Osteoblast (primary cell): ENCODE results near the gene TMEM63A. TPM values are rescaled to one million over a fixed set of nuclear protein-coding genes. Genes with fewer than 3 reads are reported as not detected.

Source experiments
- DNase-seq: peaks from one replicate; pipeline ENCODE4 v3.0.0; 2011; ENCODE audit warnings: low spot score, mixed read lengths; ENCODE audit not compliant: insufficient read length; ENCODE audit errors: missing footprints
- H2AFZ ChIP-seq: 2 replicates; pipeline ENCODE4 v1.6.0; 2011; ENCODE audit warnings: mild to moderate bottlenecking, low read length
- H3K27ac ChIP-seq: 2 replicates; pipeline ENCODE4 v1.5.1; 2011; ENCODE audit warnings: mild to moderate bottlenecking, low read depth, low read length, moderate library complexity
- H3K27me3 ChIP-seq: 2 replicates; pipeline ENCODE4 v1.6.0; 2012; ENCODE audit warnings: mild to moderate bottlenecking, control low read depth, inconsistent platforms, low read length, moderate library complexity; ENCODE audit not compliant: insufficient read depth
- H3K36me3 ChIP-seq: 2 replicates; pipeline ENCODE4 v1.5.1; 2011; ENCODE audit warnings: mild to moderate bottlenecking, low read length, control low read depth, moderate library complexity; ENCODE audit not compliant: insufficient read depth
- H3K4me1 ChIP-seq: 2 replicates; pipeline ENCODE4 v1.5.1; 2011; ENCODE audit warnings: mild to moderate bottlenecking, low read length, control low read depth, moderate library complexity; ENCODE audit not compliant: insufficient read depth
- H3K4me2 ChIP-seq: 2 replicates; pipeline ENCODE4 v1.6.0; 2011; ENCODE audit warnings: mild to moderate bottlenecking, low read length; ENCODE audit not compliant: insufficient read depth
- H3K4me3 ChIP-seq: fragments of 200-600 bp; sonication (generic); 3 replicates; pipeline ENCODE4 v1.5.1; 2012; ENCODE audit warnings: mild to moderate bottlenecking, low read length, inconsistent platforms; ENCODE audit not compliant: insufficient read depth
- H3K79me2 ChIP-seq: 2 replicates; pipeline ENCODE4 v1.6.0; 2012; ENCODE audit warnings: mild to moderate bottlenecking, low read length, control low read depth, inconsistent platforms; ENCODE audit not compliant: insufficient read depth
- H3K9me3 ChIP-seq: 2 replicates; pipeline ENCODE4 v1.5.1; 2011; ENCODE audit warnings: low read depth, low read length, control low read depth
- H4K20me1 ChIP-seq: 2 replicates; pipeline ENCODE4 v1.6.0; 2012; ENCODE audit warnings: mild to moderate bottlenecking, low read length, control low read depth; ENCODE audit not compliant: insufficient read depth
- total RNA-seq: library from RNA; depleted of rRNA; stranded (reverse); fragments of >200 nt; gene quantifications from 2 replicates; pipeline ENCODE4 v1.2.3, GENCODE V29; 2012
- TF ChIP-seq, protein P1 (sequence below): IDR thresholded peaks from 2 replicates; pipeline ENCODE4 v1.5.1; 2011; ENCODE audit warnings: mild to moderate bottlenecking, low read depth, low read length, moderate library complexity; ENCODE audit errors: extremely low read depth

TMEM63A gene
- total RNA-seq, 1 donor, result 23.2 TPM

DNA sequence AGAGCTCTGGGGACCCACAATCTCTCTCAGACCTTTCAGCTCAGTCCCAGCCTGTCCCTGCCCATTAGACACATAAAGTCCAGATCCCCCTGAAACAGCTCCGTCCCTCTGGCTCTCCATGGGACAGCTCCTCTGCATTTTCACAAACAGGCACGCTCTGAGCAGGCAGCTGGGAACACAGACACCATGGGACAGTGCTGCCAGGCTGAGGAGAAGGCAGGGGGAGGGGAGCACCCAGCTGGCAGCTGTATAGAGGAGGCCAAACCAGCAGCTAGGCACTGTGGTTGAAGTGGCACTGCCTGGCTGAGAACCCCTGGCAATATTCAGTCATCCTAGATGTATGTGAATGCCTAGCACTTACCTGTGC lies 2.0 kb downstream of the TMEM63A start:
- TF ChIP-seq, protein P1, sequence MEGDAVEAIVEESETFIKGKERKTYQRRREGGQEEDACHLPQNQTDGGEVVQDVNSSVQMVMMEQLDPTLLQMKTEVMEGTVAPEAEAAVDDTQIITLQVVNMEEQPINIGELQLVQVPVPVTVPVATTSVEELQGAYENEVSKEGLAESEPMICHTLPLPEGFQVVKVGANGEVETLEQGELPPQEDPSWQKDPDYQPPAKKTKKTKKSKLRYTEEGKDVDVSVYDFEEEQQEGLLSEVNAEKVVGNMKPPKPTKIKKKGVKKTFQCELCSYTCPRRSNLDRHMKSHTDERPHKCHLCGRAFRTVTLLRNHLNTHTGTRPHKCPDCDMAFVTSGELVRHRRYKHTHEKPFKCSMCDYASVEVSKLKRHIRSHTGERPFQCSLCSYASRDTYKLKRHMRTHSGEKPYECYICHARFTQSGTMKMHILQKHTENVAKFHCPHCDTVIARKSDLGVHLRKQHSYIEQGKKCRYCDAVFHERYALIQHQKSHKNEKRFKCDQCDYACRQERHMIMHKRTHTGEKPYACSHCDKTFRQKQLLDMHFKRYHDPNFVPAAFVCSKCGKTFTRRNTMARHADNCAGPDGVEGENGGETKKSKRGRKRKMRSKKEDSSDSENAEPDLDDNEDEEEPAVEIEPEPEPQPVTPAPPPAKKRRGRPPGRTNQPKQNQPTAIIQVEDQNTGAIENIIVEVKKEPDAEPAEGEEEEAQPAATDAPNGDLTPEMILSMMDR, result no peak
- H3K4me3 ChIP-seq, result no peak overlapping the region

DNA sequence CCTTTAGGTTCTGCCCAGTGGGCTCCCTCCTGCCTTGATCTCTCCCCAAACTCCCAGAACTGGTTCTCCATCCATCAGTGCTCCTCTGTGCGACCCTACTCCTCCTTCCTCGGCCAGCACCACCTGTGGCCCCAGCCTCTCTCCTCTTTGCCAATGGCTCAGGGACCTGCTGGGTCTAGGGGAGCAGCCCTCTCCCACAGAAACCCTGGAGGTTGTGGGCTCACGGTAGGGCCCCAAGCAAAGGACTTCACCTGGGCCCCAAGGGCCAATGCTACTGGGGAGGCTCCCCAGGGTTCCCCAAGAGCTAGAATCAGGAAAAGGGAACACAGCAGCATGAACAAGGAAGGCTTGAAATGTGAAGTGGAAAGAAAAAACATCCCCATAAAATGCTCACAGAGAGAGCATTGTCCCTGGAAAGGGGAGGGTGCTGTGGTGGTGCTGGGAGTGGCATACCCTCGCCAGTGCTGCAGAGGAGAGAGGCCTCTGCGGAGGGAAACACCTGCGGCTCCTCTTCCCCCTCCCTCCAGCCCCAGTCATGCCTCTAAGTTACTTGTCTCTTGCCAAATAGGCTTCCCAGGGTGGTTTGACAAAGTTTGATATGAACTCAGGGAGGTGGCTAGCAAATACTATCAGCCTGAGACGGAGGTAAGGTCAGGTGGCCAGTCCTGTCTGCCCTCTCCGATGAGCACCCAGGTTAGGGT lies 2.5 kb downstream of the TMEM63A start:
- no peak overlapping the region for H2AFZ ChIP-seq
- peaks cover 52% of the 10 kb centered on the region for H3K79me2 ChIP-seq
- peaks cover 31% of the 10 kb centered on the region for H3K4me1 ChIP-seq
- peak; percentile 51 for DNase-seq
- H3K9me3 ChIP-seq, result no peaks in the 10 kb centered on the region
- no peaks in the 10 kb centered on the region for H3K27me3 ChIP-seq
- peaks cover 31% of the 10 kb centered on the region for H4K20me1 ChIP-seq
- no peak overlapping the region for H3K4me3 ChIP-seq
- peaks cover 14% of the 10 kb centered on the region for H3K36me3 ChIP-seq
- no peak overlapping the region for H3K27ac ChIP-seq
- TF ChIP-seq, protein P1, result no peak
- no peak overlapping the region for H3K4me2 ChIP-seq

More for the DNA sequence above, 2.0 kb downstream of the TMEM63A start:
- peak overlapping the region; percentile 95 for H3K4me2 ChIP-seq
- peaks cover 11% of the 10 kb centered on the region for H3K36me3 ChIP-seq
- H3K4me1 ChIP-seq, result peaks cover 31% of the 10 kb centered on the region
- no peak overlapping the region for H3K27ac ChIP-seq
- H3K27me3 ChIP-seq, result no peaks in the 10 kb centered on the region
- H3K79me2 ChIP-seq, result peaks cover 50% of the 10 kb centered on the region
- peaks cover 31% of the 10 kb centered on the region for H4K20me1 ChIP-seq
- H3K9me3 ChIP-seq, result no peaks in the 10 kb centered on the region
- H2AFZ ChIP-seq, result no peak overlapping the region
- peak; percentile 68 for DNase-seq

- H2AFZ ChIP-seq, result no peak overlapping the region
- H3K79me2 ChIP-seq, result peaks cover 52% of the 10 kb centered on the region
- H3K4me1 ChIP-seq, result peaks cover 31% of the 10 kb centered on the region
- H3K4me3 ChIP-seq, result no peak overlapping the region
- TF ChIP-seq, protein P1, result no peak
- peaks cover 25% of the 10 kb centered on the region for H3K36me3 ChIP-seq
- no peaks in the 10 kb centered on the region for H3K27me3 ChIP-seq
- no peak for DNase-seq
- peaks cover 33% of the 10 kb centered on the region for H4K20me1 ChIP-seq
- no peak overlapping the region for H3K4me2 ChIP-seq
- H3K27ac ChIP-seq, result peak overlapping the region; percentile 43
- H3K9me3 ChIP-seq, result no peaks in the 10 kb centered on the region
Measured at GRCh38 chr1:225878282-225878681, 3.9 kb downstream of the TMEM63A start.

- DNase-seq, result peak; percentile 94
- TF ChIP-seq, protein P1, result peak; percentile 54
- no peak overlapping the region for H2AFZ ChIP-seq
- no peak overlapping the region for H3K4me2 ChIP-seq
- peaks cover 29% of the 10 kb centered on the region for H3K36me3 ChIP-seq
- H3K4me1 ChIP-seq, result peaks cover 28% of the 10 kb centered on the region
- no peaks in the 10 kb centered on the region for H3K27me3 ChIP-seq
- peaks cover 52% of the 10 kb centered on the region for H3K79me2 ChIP-seq
- peak overlapping the region; percentile 43 for H3K27ac ChIP-seq
- peaks cover 33% of the 10 kb centered on the region for H4K20me1 ChIP-seq
- H3K4me3 ChIP-seq, result no peak overlapping the region
- H3K9me3 ChIP-seq, result no peaks in the 10 kb centered on the region
Measured at GRCh38 chr1:225877580-225877979, 4.6 kb downstream of the TMEM63A start.
